HG03095 (cell line): ENCODE results near the gene MAGI1.

Source experiments
- ATAC-seq: cut with Tn5 transposase; IDR thresholded peaks from one replicate; pipeline ENCODE4 v1.9.1; 2021; ENCODE audit warnings: moderate library complexity; ENCODE audit not compliant: unreplicated experiment

Gene MAGI1

GRCh38 chr3:65449841-65450428, 588.8 kb downstream of the MAGI1 start:
- ATAC-seq, result no peak

- ATAC-seq, result no peak
Observed at GRCh38 chr3:65448120-65448519, 590.6 kb downstream of the MAGI1 start.

GRCh38 chr3:65445573-65446169, 593.0 kb downstream of the MAGI1 start:
- ATAC-seq, result no peak

- ATAC-seq, result no peak
Observed at GRCh38 chr3:65444447-65444815, 594.3 kb downstream of the MAGI1 start.

- ATAC-seq, result no peak
Observed at GRCh38 chr3:65443739-65444446, 594.8 kb downstream of the MAGI1 start.

GRCh38 chr3:65439641-65440284, 599.0 kb downstream of the MAGI1 start:
- ATAC-seq, result no peak

GRCh38 chr3:65438612-65439011, 600.1 kb downstream of the MAGI1 start:
- ATAC-seq, result no peak

- no peak for ATAC-seq
Observed at GRCh38 chr3:65438096-65438495, 600.6 kb downstream of the MAGI1 start.

GRCh38 chr3:65436580-65436979, 602.1 kb downstream of the MAGI1 start:
- ATAC-seq, result no peak

GRCh38 chr3:65433480-65433879, 605.2 kb downstream of the MAGI1 start:
- no peak for ATAC-seq

- ATAC-seq, result no peak
Observed at GRCh38 chr3:65432388-65433003, 606.2 kb downstream of the MAGI1 start.

- no peak for ATAC-seq
Observed at GRCh38 chr3:65425880-65426279, 612.8 kb downstream of the MAGI1 start.

GRCh38 chr3:65422154-65422553, 616.6 kb downstream of the MAGI1 start:
- no peak for ATAC-seq

GRCh38 chr3:65419233-65419632, 619.5 kb downstream of the MAGI1 start:
- no peak for ATAC-seq

- ATAC-seq, result no peak
Observed at GRCh38 chr3:65413891-65414290, 624.8 kb downstream of the MAGI1 start.

- no peak for ATAC-seq
Observed at GRCh38 chr3:65412588-65412987, 626.1 kb downstream of the MAGI1 start.

GRCh38 chr3:65411367-65411766, 627.4 kb downstream of the MAGI1 start:
- no peak for ATAC-seq

- ATAC-seq, result no peak
Observed at GRCh38 chr3:65409176-65409569, 629.5 kb downstream of the MAGI1 start.

- no peak for ATAC-seq
Observed at GRCh38 chr3:65408531-65409175, 630.1 kb downstream of the MAGI1 start.

GRCh38 chr3:65406470-65406869, 632.2 kb downstream of the MAGI1 start:
- ATAC-seq, result no peak

- ATAC-seq, result no peak
Observed at GRCh38 chr3:65402597-65402996, 636.1 kb downstream of the MAGI1 start.
